ENCODE results near the gene KRTAP2-4.
"Not testable (repeated sequence)": the region's sequence is repeated elsewhere in the genome, so short reads cannot be mapped to it uniquely, and the experiment has no call there.

Gene KRTAP2-4

DNA sequence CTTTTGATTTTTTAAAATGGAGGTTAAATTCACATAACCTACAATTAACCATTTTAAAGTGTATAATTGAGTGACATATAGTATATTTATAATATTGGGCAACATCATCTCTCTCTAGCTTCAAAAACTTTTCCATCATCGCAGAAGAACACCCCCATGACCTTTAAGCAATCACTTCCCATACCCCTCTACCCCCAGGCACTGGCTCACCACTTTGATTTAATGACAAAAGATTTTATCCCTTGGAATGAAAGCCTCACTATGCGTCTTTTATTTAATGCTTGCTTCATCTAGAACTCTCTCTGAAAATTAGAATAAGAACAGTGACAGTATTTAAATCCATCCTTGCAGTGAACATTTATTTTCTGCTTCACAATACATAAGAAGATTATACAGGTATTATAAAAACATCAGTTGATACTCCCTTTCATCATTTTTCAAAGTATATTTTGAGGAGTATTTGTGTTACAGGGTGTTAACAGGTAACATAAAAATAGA lies 27.8 kb downstream of the KRTAP2-4 start:
- H3K4me3 ChIP-seq (ENCODE audit: low read length) = no peak overlapping the region
- no peaks in the 10 kb centered on the region for H3K9me2 ChIP-seq (replicated peaks; ENCODE audit: control insufficient read depth, low read length)
- H3K4me1 ChIP-seq (ENCODE audit: control insufficient read depth, low read length) = no peaks in the 10 kb centered on the region
- no peaks in the 10 kb centered on the region for H3K9me3 ChIP-seq (ENCODE audit: control insufficient read depth, insufficient read depth, low read length)
- peaks cover 7% of the 10 kb centered on the region for H3K27me3 ChIP-seq (ENCODE audit: control insufficient read depth, low read length)
- H3K4me2 ChIP-seq (ENCODE audit: low read length) = no peak overlapping the region
- H3K36me3 ChIP-seq (ENCODE audit: control insufficient read depth, low read length) = no peaks in the 10 kb centered on the region
- H3K79me2 ChIP-seq (ENCODE audit: control insufficient read depth, low read length) = no peaks in the 10 kb centered on the region
- no peak overlapping the region for H3K27ac ChIP-seq (ENCODE audit: low read depth, low read length)
- TF ChIP-seq CTCF (IDR thresholded peaks at IDR 0.05; ENCODE audit: low read depth, low read length, poor library complexity, severe bottlenecking) (no peak), EZH2phosphoT487 (IDR thresholded peaks at IDR 0.05; ENCODE audit: borderline replicate concordance, low read length) (no peak)
- H3F3A ChIP-seq (ENCODE audit: control insufficient read depth, insufficient read depth) = no peaks in the 10 kb centered on the region
- no peaks in the 10 kb centered on the region for H4K20me1 ChIP-seq (ENCODE audit: control insufficient read depth, insufficient read depth, low read depth, low read length)

DNA sequence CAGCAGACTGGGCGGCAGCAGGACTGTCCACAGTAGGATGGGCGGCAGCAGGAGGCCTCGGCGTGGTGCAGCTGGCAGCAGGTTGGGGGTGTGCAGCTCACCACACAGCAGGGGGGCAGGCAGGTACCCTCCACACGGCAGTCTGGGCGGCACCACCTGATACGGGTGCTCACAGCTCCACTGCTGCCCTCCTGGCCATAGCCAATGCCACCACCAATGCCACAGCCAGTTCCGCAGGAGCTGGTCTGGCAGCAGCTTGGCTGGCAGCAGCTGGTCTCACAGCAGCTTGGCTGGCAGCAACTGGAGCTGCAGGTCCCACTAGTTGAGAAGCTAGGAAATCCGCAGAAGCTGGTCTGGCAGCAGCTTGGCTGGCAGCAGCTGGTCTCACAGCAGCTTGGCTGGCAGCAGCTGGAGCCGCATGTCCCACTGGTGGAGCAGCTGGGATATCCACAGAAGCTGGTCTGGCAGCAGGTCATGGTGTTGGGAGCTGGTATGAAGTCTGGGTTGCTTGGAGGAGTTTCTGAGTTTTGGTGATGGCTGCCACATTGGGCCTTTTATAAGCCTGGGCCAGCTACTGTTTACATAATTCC lies 31.2 kb downstream of the KRTAP2-4 start, which contains the start of gene KRTAP1-3:
Gene KRTAP1-3, minus strand, starts transcription at position 529 of the 590 bp plus-strand sequence. Its CDS starts 53 bp downstream, at position 476.
- not testable (repeated sequence) for H3K4me3 ChIP-seq (ENCODE audit: low read length); H4K20me1 ChIP-seq (ENCODE audit: control insufficient read depth, insufficient read depth, low read depth, low read length); H3K9me2 ChIP-seq (replicated peaks; ENCODE audit: control insufficient read depth, low read length); H3K36me3 ChIP-seq (ENCODE audit: control insufficient read depth, low read length); H3F3A ChIP-seq (ENCODE audit: control insufficient read depth, insufficient read depth); H3K27me3 ChIP-seq (ENCODE audit: control insufficient read depth, low read length); H3K79me2 ChIP-seq (ENCODE audit: control insufficient read depth, low read length); H3K9me3 ChIP-seq (ENCODE audit: control insufficient read depth, insufficient read depth, low read length); H3K4me2 ChIP-seq (ENCODE audit: low read length); H3K4me1 ChIP-seq (ENCODE audit: control insufficient read depth, low read length); H3K27ac ChIP-seq (ENCODE audit: low read depth, low read length)

DNA sequence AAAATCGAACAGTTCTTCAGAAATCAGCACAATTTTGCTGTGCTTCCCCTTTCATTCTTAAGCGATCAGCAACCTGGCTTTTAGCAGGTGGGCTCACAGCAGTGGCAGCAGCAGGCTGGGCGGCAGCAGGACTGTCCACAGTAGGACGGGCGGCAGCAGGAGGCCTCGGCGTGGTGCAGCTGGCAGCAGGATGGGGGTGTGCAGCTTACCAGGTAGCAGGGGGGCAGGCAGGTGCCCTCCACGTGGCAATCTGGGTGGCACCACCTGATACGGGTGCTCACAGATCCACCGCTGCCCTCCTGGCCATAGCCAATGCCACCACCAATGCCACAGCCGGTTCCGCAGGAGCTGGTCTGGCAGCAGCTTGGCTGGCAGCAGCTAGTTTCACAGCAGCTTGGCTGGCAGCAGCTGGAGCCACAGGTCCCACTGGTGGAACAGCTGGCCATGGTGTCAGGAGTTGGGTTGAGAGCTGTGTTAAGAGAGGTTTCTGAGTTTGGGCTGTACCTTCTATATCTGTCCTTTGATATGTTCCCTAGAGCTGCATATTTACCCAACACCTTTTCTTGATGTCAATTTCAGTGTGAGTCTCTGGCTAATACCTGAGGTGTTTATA lies 35.9 kb downstream of the KRTAP2-4 start, which contains the start of gene KRTAP1-4:
Gene KRTAP1-4, minus strand, starts transcription at position 563 of the 613 bp plus-strand sequence. Its CDS starts 117 bp downstream, at position 446.
- Histone ChIP-seq H3F3A (ENCODE audit: control insufficient read depth, insufficient read depth) (no peaks in the 10 kb centered on the region), H3K79me2 (ENCODE audit: control insufficient read depth, low read length) (no peaks in the 10 kb centered on the region), H4K20me1 (ENCODE audit: control insufficient read depth, insufficient read depth, low read depth, low read length) (no peaks in the 10 kb centered on the region), H3K9me2 (replicated peaks; ENCODE audit: control insufficient read depth, low read length) (no peaks in the 10 kb centered on the region), H3K27ac (ENCODE audit: low read depth, low read length) (no peak within 1 kb of the TSS), H3K36me3 (ENCODE audit: control insufficient read depth, low read length) (no peaks in the 10 kb centered on the region), H3K27me3 (ENCODE audit: control insufficient read depth, low read length) (no peaks in the 10 kb centered on the region), H3K4me3 (ENCODE audit: low read length) (no peak within 1 kb of the TSS), H3K9me3 (ENCODE audit: control insufficient read depth, insufficient read depth, low read length) (no peaks in the 10 kb centered on the region), H3K4me1 (ENCODE audit: control insufficient read depth, low read length) (no peaks in the 10 kb centered on the region), H3K4me2 (ENCODE audit: low read length) (no peak within 1 kb of the TSS)
- TF ChIP-seq EZH2phosphoT487 (IDR thresholded peaks at IDR 0.05; ENCODE audit: borderline replicate concordance, low read length) = no peak
- TF ChIP-seq CTCF (IDR thresholded peaks at IDR 0.05; ENCODE audit: low read depth, low read length, poor library complexity, severe bottlenecking) = no peak
